ENCODE data around the gene SLC2A13. TPM values are rescaled to one million over a fixed set of nuclear protein-coding genes. Genes with fewer than 3 reads are reported as not detected.

SLC2A13 gene
- polyA plus RNA-seq, 1 experiment: 3.1 TPM

DNA sequence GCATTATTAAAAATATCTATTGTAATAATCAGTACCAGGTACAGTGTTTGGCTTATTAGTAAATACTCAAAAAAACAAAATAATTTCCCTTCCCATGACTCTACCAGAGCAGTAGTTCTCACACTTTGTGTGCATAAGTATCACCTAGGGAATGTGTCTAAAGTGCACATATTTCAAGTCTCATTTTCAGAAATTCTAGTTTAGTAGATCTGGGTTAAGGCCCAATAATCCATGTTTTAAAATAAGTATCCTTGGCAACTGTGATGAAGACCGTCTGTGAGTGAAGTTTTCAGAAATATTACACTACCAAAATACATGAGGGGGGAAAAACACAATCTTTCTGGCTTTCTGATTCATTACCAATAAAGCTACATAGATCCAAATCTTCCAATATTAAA, 237.6 kb downstream of the SLC2A13 start:
- H3K27me3 ChIP-seq (ENCODE audit: control insufficient read depth, insufficient read depth, low read length): no peaks in the 10 kb centered on the region
- no peaks in the 10 kb centered on the region for H3K9me3 ChIP-seq (ENCODE audit: control insufficient read depth, insufficient read depth, low read length)
- ChIA-PET POLR2A (no interaction called here), CTCF (interaction anchor here (0.5 kb wide), 1 partner anchor 219 kb away, joined by 5 read pairs; no protein-coding TSS in a partner anchor)
- no peak overlapping the region for H3K4me3 ChIP-seq (ENCODE audit: low read depth, low read length)
- TF ChIP-seq, protein P1, sequence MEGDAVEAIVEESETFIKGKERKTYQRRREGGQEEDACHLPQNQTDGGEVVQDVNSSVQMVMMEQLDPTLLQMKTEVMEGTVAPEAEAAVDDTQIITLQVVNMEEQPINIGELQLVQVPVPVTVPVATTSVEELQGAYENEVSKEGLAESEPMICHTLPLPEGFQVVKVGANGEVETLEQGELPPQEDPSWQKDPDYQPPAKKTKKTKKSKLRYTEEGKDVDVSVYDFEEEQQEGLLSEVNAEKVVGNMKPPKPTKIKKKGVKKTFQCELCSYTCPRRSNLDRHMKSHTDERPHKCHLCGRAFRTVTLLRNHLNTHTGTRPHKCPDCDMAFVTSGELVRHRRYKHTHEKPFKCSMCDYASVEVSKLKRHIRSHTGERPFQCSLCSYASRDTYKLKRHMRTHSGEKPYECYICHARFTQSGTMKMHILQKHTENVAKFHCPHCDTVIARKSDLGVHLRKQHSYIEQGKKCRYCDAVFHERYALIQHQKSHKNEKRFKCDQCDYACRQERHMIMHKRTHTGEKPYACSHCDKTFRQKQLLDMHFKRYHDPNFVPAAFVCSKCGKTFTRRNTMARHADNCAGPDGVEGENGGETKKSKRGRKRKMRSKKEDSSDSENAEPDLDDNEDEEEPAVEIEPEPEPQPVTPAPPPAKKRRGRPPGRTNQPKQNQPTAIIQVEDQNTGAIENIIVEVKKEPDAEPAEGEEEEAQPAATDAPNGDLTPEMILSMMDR (IDR thresholded peaks at IDR 0.05; ENCODE audit: low read depth, low read length): no peak
- no peak for DNase-seq (ENCODE audit: low read depth, low spot score)
- H3K27ac ChIP-seq (ENCODE audit: low read depth, low read length): no peak overlapping the region

DNA sequence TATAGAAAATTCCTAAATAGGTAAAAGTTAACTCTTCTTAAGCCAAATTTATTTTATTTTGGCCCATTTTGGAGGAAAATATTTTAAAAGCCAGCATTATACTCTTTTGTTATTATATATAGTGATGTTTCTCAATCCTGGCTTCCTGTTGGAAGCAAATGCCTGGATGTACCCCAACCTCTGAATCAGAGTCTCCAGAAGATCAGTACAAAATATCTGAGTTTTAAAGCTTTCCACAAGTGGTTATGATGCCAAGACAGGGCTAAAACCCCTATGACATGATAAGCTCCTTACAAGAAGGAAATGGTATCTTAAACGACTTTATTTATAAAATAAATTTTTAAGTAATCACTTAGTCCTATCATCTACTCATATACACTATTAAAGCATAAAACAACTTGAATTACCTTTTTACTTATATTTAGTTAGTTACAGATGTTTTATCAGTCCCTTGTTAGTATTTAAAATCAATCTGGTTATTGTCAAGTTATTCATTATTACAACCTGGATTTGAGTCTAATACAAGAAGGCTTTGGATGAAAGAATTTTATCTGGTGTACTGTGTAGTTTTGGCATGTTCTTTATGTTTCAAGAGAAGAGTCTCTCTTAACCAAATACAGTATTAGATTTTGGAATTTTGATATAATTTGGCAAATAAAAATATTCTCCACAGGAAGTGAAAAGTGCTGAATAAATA, 238.1 kb downstream of the SLC2A13 start:
- H3K27me3 ChIP-seq (ENCODE audit: control insufficient read depth, insufficient read depth, low read length): no peaks in the 10 kb centered on the region
- ChIA-PET POLR2A (no interaction called here), CTCF (interaction anchor here (0.5 kb wide), 1 partner anchor 218 kb away, joined by 5 read pairs; no protein-coding TSS in a partner anchor)
- H3K9me3 ChIP-seq (ENCODE audit: control insufficient read depth, insufficient read depth, low read length): no peaks in the 10 kb centered on the region
- DNase-seq (ENCODE audit: low read depth, low spot score): no peak
- H3K27ac ChIP-seq (ENCODE audit: low read depth, low read length): no peak overlapping the region
- H3K4me3 ChIP-seq (ENCODE audit: low read depth, low read length): no peak overlapping the region
- TF ChIP-seq, protein P1 (IDR thresholded peaks at IDR 0.05; ENCODE audit: low read depth, low read length): no peak

DNA sequence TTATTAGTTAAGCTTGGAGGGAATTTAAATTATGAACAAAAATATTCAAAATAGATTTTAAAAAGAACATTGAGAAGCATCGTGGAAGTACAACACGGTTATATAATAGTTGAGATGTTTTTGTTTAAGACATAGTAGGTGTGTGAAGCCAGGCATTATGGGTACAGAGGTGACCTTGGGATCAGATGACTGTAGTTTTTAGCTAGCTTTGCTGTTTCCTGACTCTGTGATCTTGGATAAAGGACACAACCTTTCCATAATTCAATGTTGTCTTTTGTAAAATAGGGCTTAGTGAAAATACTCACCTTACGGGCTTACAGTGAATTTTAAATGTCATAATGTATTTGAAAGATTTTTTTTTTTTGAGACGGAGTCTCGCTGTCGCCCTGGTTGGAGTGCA, 239.7 kb downstream of the SLC2A13 start:
- POLR2A ChIA-PET: interaction anchor here (0.6 kb wide), 1 partner anchor 70 kb away, joined by 3 read pairs; no protein-coding TSS in a partner anchor
- CTCF ChIA-PET: no interaction called here
- no peak overlapping the region for H3K4me3 ChIP-seq (ENCODE audit: low read depth, low read length)
- no peak overlapping the region for H3K27ac ChIP-seq (ENCODE audit: low read depth, low read length)
- no peaks in the 10 kb centered on the region for H3K9me3 ChIP-seq (ENCODE audit: control insufficient read depth, insufficient read depth, low read length)
- H3K27me3 ChIP-seq (ENCODE audit: control insufficient read depth, insufficient read depth, low read length): no peaks in the 10 kb centered on the region
- TF ChIP-seq, protein P1 (IDR thresholded peaks at IDR 0.05; ENCODE audit: low read depth, low read length): no peak
- DNase-seq (ENCODE audit: low read depth, low spot score): no peak

DNA sequence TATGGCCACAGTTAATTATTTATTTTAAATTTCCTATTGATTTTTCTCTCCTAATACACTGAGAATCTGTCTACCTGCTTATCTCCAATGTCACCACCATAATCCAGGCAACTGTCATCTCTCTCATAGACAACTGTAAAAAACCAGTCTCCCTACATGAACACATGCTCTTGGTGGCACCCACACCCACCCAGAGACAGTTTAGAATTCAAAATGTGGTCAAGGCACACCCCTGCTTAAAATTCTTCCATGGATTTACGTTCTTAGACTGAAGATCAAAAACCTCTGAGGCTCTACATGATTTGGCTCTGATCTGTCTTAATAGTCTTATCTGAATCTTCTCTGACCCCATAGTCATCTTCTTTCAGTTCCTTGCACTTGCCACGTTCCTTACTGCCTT, 245.2 kb downstream of the SLC2A13 start:
- Histone ChIP-seq H3K9me3 (ENCODE audit: control insufficient read depth, insufficient read depth, low read length) (no peaks in the 10 kb centered on the region), H3K4me3 (ENCODE audit: low read depth, low read length) (no peak overlapping the region), H3K27me3 (ENCODE audit: control insufficient read depth, insufficient read depth, low read length) (no peaks in the 10 kb centered on the region), H3K27ac (ENCODE audit: low read depth, low read length) (no peak overlapping the region)
- DNase-seq (ENCODE audit: low read depth, low spot score): no peak
- TF ChIP-seq, protein P1 (IDR thresholded peaks at IDR 0.05; ENCODE audit: low read depth, low read length): no peak
- CTCF ChIA-PET: no interaction called here
- POLR2A ChIA-PET: no interaction called here

DNA sequence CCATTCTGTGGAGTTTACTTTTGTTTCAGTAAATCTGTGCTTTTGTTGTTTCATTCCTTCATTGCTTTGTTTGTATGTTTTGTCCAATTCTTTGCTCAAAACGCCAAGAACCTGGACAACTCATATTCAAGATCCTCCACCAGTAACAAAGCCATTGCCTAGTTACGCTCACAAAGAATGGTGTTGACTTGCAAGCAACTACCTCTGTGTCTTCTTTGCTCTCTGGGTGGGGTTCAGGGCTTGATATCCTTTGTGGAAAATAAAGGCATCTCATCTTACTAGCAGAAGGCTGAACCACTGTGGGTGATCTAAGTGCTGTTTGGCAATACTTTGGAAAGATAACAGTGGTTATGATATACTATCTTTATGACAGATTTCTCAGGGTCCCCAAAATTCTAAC, 252.9 kb downstream of the SLC2A13 start:
- H3K27ac ChIP-seq (ENCODE audit: low read depth, low read length): no peak overlapping the region
- no peaks in the 10 kb centered on the region for H3K27me3 ChIP-seq (ENCODE audit: control insufficient read depth, insufficient read depth, low read length)
- CTCF ChIA-PET: no interaction called here
- POLR2A ChIA-PET: no interaction called here
- no peak overlapping the region for H3K4me3 ChIP-seq (ENCODE audit: low read depth, low read length)
- TF ChIP-seq, protein P1 (IDR thresholded peaks at IDR 0.05; ENCODE audit: low read depth, low read length): no peak
- no peak for DNase-seq (ENCODE audit: low read depth, low spot score)
- no peaks in the 10 kb centered on the region for H3K9me3 ChIP-seq (ENCODE audit: control insufficient read depth, insufficient read depth, low read length)

Measured in AG04450 (cell line).